Neural progenitor cell (in vitro differentiated cells): ENCODE measurements around the gene DTX4.

ENCODE experiments used
- CTCF ChIP-seq: fragments of 200-600 bp; sonication (generic); IDR thresholded peaks from 2 replicates; pipeline ENCODE4 v1.5.1; 2017; ENCODE audit warnings: antibody characterized with exemption, mild to moderate bottlenecking
- EZH2phosphoT487 ChIP-seq: fragments of 200-600 bp; sonication (generic); IDR thresholded peaks from 2 replicates; pipeline ENCODE4 v1.6.1; 2017; ENCODE audit warnings: antibody characterized with exemption

- TF ChIP-seq CTCF = no peak
- TF ChIP-seq EZH2phosphoT487 = no peak
These were observed 20.2 kb upstream of the DTX4 start for GRCh38 chr11:59151761-59152160.
